H9 (cell line): ENCODE data around the gene ARMC2. TPM values are rescaled to one million over a fixed set of nuclear protein-coding genes. Genes with fewer than 3 reads are reported as not detected.

Experiments used
- DNase-seq: peaks from one replicate; pipeline ENCODE4 v3.0.0-alpha.2; 2017
- H2AFZ ChIP-seq: one replicate; pipeline ENCODE4 v1.6.1; 2013; ENCODE audit warnings: mild to moderate bottlenecking, low read length, control low read depth, moderate library complexity
- H2AK5ac ChIP-seq: 2 replicates; pipeline ENCODE4 v1.6.1; 2013; ENCODE audit warnings: low read length, control low read depth, mixed read lengths; ENCODE audit not compliant: insufficient read length
- H2BK120ac ChIP-seq: one replicate; pipeline ENCODE4 v1.6.1; 2013; ENCODE audit warnings: low read depth, mild to moderate bottlenecking, low read length, control low read depth, inconsistent platforms; ENCODE audit not compliant: poor library complexity, severe bottlenecking
- H2BK12ac ChIP-seq: 2 replicates; pipeline ENCODE4 v1.6.1; 2013; ENCODE audit warnings: low read length, control low read depth, mixed read lengths, low read depth; ENCODE audit not compliant: insufficient read length
- H2BK15ac ChIP-seq: 2 replicates; pipeline ENCODE4 v1.6.1; 2013; ENCODE audit warnings: low read depth, low read length, control low read depth
- H2BK20ac ChIP-seq: one replicate; pipeline ENCODE4 v1.6.1; 2013; ENCODE audit warnings: low read depth, mild to moderate bottlenecking, low read length, control low read depth, inconsistent platforms; ENCODE audit not compliant: poor library complexity, severe bottlenecking
- H2BK5ac ChIP-seq: 2 replicates; pipeline ENCODE4 v1.6.1; 2013; ENCODE audit warnings: low read length, control low read depth, mixed read lengths; ENCODE audit not compliant: insufficient read length
- H3K14ac ChIP-seq: 2 replicates; pipeline ENCODE4 v1.6.1; 2013; ENCODE audit warnings: low read length, control low read depth; ENCODE audit not compliant: insufficient read depth
- H3K18ac ChIP-seq: 2 replicates; pipeline ENCODE4 v1.6.1; 2013; ENCODE audit warnings: low read depth, mild to moderate bottlenecking, mixed read lengths, low read length, control low read depth; ENCODE audit not compliant: insufficient read length
- H3K23ac ChIP-seq: 2 replicates; pipeline ENCODE4 v1.6.1; 2013; ENCODE audit warnings: low read length, control low read depth, mixed read lengths, low read depth; ENCODE audit not compliant: insufficient read length
- H3K23me2 ChIP-seq: 2 replicates; pipeline ENCODE4 v1.6.1; 2013; ENCODE audit warnings: low read depth, mild to moderate bottlenecking, mixed read lengths, low read length, control low read depth; ENCODE audit not compliant: insufficient read length, poor library complexity, severe bottlenecking
- H3K27ac ChIP-seq: 2 replicates; pipeline ENCODE4 v1.5.1; 2013; ENCODE audit warnings: low read length, control low read depth, mixed read lengths, low read depth; ENCODE audit not compliant: insufficient read length
- H3K27me3 ChIP-seq: 2 replicates; pipeline ENCODE4 v1.6.1; 2013; ENCODE audit warnings: low read length, control low read depth, inconsistent platforms; ENCODE audit not compliant: insufficient read depth
- H3K4ac ChIP-seq: 2 replicates; pipeline ENCODE4 v1.6.1; 2013; ENCODE audit warnings: low read depth, mild to moderate bottlenecking, control low read depth, inconsistent platforms, low read length, moderate library complexity
- H3K4me1 ChIP-seq: 2 replicates; pipeline ENCODE4 v1.6.1; 2013; ENCODE audit warnings: low read length, control low read depth, inconsistent platforms; ENCODE audit not compliant: insufficient read depth
- H3K4me2 ChIP-seq: 2 replicates; pipeline ENCODE4 v1.6.1; 2013; ENCODE audit warnings: low read length, control low read depth, mixed read lengths; ENCODE audit not compliant: insufficient read length, insufficient read depth
- H3K56ac ChIP-seq: 2 replicates; pipeline ENCODE4 v1.6.1; 2013; ENCODE audit warnings: low read depth, mild to moderate bottlenecking, mixed read lengths, low read length, control low read depth; ENCODE audit not compliant: insufficient read length
- H3K79me1 ChIP-seq: 2 replicates; pipeline ENCODE4 v1.6.1; 2013; ENCODE audit warnings: low read depth, mild to moderate bottlenecking, moderate library complexity, low read length, control low read depth, inconsistent platforms; ENCODE audit not compliant: insufficient read depth, poor library complexity, severe bottlenecking
- H3K79me2 ChIP-seq: 2 replicates; pipeline ENCODE4 v1.6.1; 2013; ENCODE audit warnings: low read length, control low read depth, inconsistent platforms; ENCODE audit not compliant: insufficient read depth
- H3K9ac ChIP-seq: 2 replicates; pipeline ENCODE4 v1.6.1; 2013; ENCODE audit warnings: low read length, control low read depth, mixed read lengths; ENCODE audit not compliant: insufficient read length; ENCODE audit errors: extremely low read depth
- H3K9me3 ChIP-seq: one replicate; pipeline ENCODE4 v1.6.1; 2013; ENCODE audit warnings: low read depth, low read length, inconsistent platforms; ENCODE audit not compliant: control insufficient read depth
- H3T11ph ChIP-seq: one replicate; pipeline ENCODE4 v1.6.1; 2013; ENCODE audit warnings: mild to moderate bottlenecking, low read length, control low read depth, inconsistent platforms
- H4K20me1 ChIP-seq: one replicate; pipeline ENCODE4 v1.6.1; 2013; ENCODE audit not compliant: control insufficient read depth, insufficient read length, insufficient read depth
- H4K5ac ChIP-seq: 2 replicates; pipeline ENCODE4 v1.6.1; 2013; ENCODE audit warnings: low read depth, mild to moderate bottlenecking, mixed read lengths, low read length, control low read depth; ENCODE audit not compliant: insufficient read length
- H4K8ac ChIP-seq: replicated peaks from 2 replicates; pipeline ENCODE4 v1.6.1; 2013; ENCODE audit warnings: low read length, control low read depth, mixed read lengths, low read depth; ENCODE audit not compliant: insufficient read length
- H4K91ac ChIP-seq: 2 replicates; pipeline ENCODE4 v1.6.1; 2013; ENCODE audit warnings: low read depth, mild to moderate bottlenecking, moderate library complexity, mixed read lengths, low read length, control low read depth; ENCODE audit not compliant: insufficient read length
- H3K27ac Mint-ChIP-seq, 3 experiments: 2 replicates in 2 of 3; 3 replicates in 1 of 3; pipeline ENCODE4 v1.8.0; 2020 to 2021; ENCODE audit warnings: mixed read lengths in 3 of 3, mild to moderate bottlenecking in 1 of 3, moderate library complexity in 1 of 3
- H3K27me3 Mint-ChIP-seq: 2 replicates; pipeline ENCODE4 v1.8.0; 2021; ENCODE audit warnings: low read depth, mild to moderate bottlenecking, moderate library complexity, mixed read lengths
- H3K36me3 Mint-ChIP-seq, 3 experiments: 2 replicates in 2 of 3; 3 replicates in 1 of 3; pipeline ENCODE4 v1.8.0; 2020 to 2021; ENCODE audit warnings: low read depth in 3 of 3, mixed read lengths in 3 of 3; ENCODE audit not compliant: insufficient read depth in 1 of 3
- H3K4me1 Mint-ChIP-seq, 2 experiments: 2 replicates each; pipeline ENCODE4 v1.8.0; 2020; ENCODE audit warnings: mixed read lengths in 2 of 2
- H3K4me3 Mint-ChIP-seq, 2 experiments: 2 replicates in 1 of 2; 3 replicates in 1 of 2; pipeline ENCODE4 v1.8.0; 2020 to 2021; ENCODE audit warnings: mild to moderate bottlenecking in 2 of 2, mixed read lengths in 2 of 2, moderate library complexity in 1 of 2
- H3K9me3 Mint-ChIP-seq, 2 experiments: 2 replicates in 1 of 2; 3 replicates in 1 of 2; pipeline ENCODE4 v1.8.0; 2020; ENCODE audit warnings: mild to moderate bottlenecking in 2 of 2, mixed read lengths in 2 of 2, moderate library complexity in 1 of 2
- CTCF ChIP-seq: fragments of 200-600 bp; sonication (generic); conservative IDR thresholded peaks from 3 replicates; pipeline ENCODE4 v1.8.0; 2021; ENCODE audit warnings: antibody characterized with exemption, mild to moderate bottlenecking
- total RNA-seq: library from RNA; stranded (reverse); gene quantifications from 2 replicates; pipeline ENCODE4 v1.2.1, GENCODE V29; 2021

Gene ARMC2
- total RNA-seq, 1 experiment from 2014 or later: 2.8 TPM

GRCh38 chr6:108922499-108922898 is 74.3 kb downstream of the ARMC2 start:
- Histone ChIP-seq H3T11ph (no peak overlapping the region), H4K5ac (no peak overlapping the region), H4K8ac (no peak overlapping the region), H3K18ac (no peak overlapping the region), H3K23me2 (no peaks in the 10 kb centered on the region), H3K4ac (no peak overlapping the region), H2AK5ac (no peak overlapping the region), H2BK5ac (no peak overlapping the region), H2BK12ac (no peak overlapping the region), H3K14ac (no peak overlapping the region), H3K79me1 (no peaks in the 10 kb centered on the region), H3K4me2 (no peak overlapping the region), H3K27me3 (no peaks in the 10 kb centered on the region; the same call in 1 of the 2 replicates), H3K23ac (no peak overlapping the region), H4K91ac (no peak overlapping the region), H3K4me1 (peaks cover 8% of the 10 kb centered on the region), H2BK20ac (no peak overlapping the region), H4K20me1 (no peaks in the 10 kb centered on the region), H2BK120ac (no peak overlapping the region), H3K9ac (no peak overlapping the region), H3K9me3 (no peaks in the 10 kb centered on the region), H3K27ac (no peak overlapping the region), H3K79me2 (no peaks in the 10 kb centered on the region), H2BK15ac (no peak overlapping the region), H2AFZ (no peak overlapping the region), H3K56ac (no peak overlapping the region)
- Mint-ChIP-seq H3K4me3 (no peak overlapping the region), H3K4me1 (peaks cover 33 to 34% of the 10 kb centered on the region in 2 experiments), H3K9me3 (peaks cover 0 to 2% of the 10 kb centered on the region in 2 experiments; a peak in 2 of 5 replicates), H3K27me3 (peaks cover 1% of the 10 kb centered on the region; the same call in 1 of the 2 replicates), H3K36me3 (peaks cover 0 to 4% (median 2%) of the 10 kb centered on the region in 3 experiments; a peak in 3 of 7 replicates), H3K27ac (peak overlapping the region in 1 of 3 experiments; percentile 44; a peak in 1 of 7 replicates)
- no peak for TF ChIP-seq CTCF
- DNase-seq: no peak
